ENCODE results near the gene ZNF385C.

The ZNF385C gene

DNA sequence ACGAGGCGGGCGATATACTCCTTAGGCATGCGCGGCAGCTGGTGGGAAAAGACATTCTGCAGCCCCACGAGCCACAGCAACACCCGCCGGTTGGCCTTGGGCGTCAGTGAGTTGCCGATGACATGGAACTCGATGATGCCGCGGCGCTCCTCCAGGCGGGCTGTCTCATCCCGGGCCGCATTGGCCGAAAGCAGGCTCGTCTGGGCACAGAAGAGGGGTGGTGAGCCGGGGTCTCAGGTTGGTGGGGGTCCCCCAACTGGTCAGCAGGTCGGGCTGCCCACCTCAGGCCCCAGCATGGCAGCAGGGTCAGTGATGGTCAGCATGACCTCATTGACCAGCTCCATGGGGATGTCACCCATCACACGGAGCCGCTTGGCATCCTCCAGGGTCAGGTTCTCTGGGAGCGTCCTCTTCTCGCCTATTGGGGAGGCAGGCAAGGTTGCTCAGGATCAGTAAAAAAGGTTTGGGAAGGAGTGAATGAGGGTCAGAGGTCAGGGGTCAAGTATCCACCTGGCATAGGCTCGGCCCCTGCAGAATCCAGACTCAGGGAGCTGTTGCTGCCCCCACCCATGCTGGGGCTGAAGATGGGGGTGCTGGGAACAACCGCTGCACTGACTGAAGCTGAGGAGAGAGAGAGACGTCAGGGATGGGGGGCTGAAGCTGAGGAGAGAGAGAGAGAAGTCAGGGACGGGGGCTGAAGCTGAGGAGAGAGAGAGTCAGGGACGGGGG is 19.3 kb upstream of the ZNF385C start:
- peaks cover 53% of the 10 kb centered on the region for H3K4me1 Mint-ChIP-seq
- H3K4me3 Mint-ChIP-seq: no peak overlapping the region
- H3K27ac Mint-ChIP-seq: peak overlapping the region; percentile 72
- H3K36me3 Mint-ChIP-seq: peaks cover 44% of the 10 kb centered on the region
- no peak for ATAC-seq
- H3K9me3 Mint-ChIP-seq: no peaks in the 10 kb centered on the region
- no peak for DNase-seq (ENCODE audit: low spot score in 2 of 2)

DNA sequence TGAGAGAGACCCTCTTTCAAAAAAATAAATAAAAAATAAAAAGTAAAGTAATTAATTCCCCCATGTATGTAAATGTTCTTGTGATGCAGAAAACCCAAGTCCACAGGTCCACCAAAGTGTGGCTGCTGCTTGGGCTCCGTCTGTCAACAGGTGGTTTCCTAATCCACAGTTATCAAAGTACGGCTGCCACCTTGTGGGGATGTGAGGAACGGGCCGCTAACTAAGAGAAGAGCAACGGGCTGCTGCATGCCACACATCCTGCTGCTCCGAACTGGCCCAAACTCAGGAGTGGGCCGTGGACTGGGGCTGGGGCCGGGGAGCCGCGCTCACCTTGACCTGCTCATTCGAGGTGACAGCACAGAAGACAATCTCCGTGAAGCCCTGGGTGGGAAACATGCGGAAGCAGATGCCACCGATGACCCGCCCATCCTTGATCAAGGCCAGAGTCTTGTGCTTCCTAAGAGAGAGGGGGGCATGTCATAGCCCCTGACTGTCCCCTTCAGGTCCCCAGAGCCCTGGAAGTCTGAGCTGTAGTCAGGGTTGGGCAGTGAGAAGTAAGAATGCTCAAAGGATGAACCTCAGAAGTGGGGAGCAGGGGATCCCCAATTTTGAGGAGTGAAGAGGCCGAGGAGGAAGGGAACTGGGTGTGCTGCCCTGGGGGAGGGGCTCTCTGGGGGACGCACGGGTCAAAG is 18.6 kb upstream of the ZNF385C start:
- no peaks in the 10 kb centered on the region for H3K9me3 Mint-ChIP-seq
- no peak overlapping the region for H3K27ac Mint-ChIP-seq
- ATAC-seq: peak; percentile 48
- peaks cover 44% of the 10 kb centered on the region for H3K36me3 Mint-ChIP-seq
- DNase-seq (ENCODE audit: low spot score in 2 of 2): peak; percentile 62 to 87
- peaks cover 58% of the 10 kb centered on the region for H3K4me1 Mint-ChIP-seq
- H3K4me3 Mint-ChIP-seq: no peak overlapping the region

DNA sequence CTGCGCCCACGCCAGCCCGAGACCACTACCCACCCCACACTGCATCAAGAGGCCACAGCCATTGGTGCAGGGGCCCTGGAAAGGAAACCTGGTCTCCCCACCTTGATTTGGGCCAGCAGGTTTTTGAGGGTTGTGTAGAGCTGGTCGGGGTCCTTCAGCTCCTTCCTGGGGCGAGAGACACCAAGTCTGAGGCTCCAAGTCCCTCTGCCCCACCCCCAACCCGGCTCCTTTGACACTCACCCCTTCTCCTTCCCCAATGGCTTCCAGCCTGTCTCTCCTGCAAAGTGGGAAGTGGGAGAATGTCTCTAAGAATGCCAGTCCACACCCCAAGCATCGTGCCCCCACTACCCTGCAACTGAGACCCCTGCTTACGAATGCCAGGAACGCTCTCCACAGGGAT is 15.8 kb upstream of the ZNF385C start:
- peaks cover 60% of the 10 kb centered on the region for H3K4me1 Mint-ChIP-seq
- H3K27ac Mint-ChIP-seq: peak overlapping the region; percentile 96
- peaks cover 43% of the 10 kb centered on the region for H3K36me3 Mint-ChIP-seq
- H3K4me3 Mint-ChIP-seq: no peak overlapping the region
- ATAC-seq (no peak), DNase-seq (ENCODE audit: low spot score in 2 of 2) (no peak)
- H3K9me3 Mint-ChIP-seq: no peaks in the 10 kb centered on the region

DNA sequence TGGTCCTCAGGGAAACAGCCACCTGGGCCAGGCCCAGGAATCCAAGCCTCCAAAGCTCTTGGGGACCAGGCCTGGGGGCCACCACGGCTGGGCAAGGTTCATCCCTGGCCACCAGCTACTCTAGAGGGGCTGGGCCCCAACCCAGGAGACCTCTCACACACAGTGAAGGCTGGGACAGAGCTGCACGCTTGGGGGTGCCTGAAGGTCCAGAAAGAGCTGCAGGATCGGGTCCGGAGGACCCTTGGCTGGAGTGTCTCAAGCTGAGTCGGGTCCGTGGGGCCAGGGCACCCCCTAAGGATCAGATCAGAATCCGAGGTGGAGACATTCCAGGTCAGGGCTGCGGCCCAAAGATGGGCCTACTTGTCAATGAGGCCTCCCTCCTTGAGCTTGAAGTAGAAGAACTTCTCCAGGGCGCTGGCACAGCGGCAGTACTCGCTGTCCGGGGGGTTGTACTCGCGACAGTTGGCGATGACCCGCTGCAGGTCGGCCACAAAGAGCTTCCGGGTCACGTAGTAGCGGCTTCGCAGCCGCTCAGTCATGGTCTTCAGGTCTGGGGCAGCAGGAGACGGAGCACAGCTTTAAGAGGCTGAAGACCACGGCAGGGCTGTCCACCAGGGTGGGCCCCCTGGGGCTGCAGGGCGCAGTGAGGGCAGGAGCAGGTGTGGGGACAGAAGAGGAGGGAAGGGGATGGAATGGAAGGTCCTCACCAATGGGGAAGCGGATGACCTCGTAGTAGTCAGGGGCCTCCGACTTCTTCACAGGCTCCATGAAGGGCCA is 15.2 kb upstream of the ZNF385C start:
- DNase-seq (ENCODE audit: low spot score in 2 of 2): no peak
- Mint-ChIP-seq H3K9me3 (no peaks in the 10 kb centered on the region), H3K27ac (peak overlapping the region; percentile 96), H3K36me3 (peaks cover 38% of the 10 kb centered on the region), H3K4me3 (no peak overlapping the region), H3K4me1 (peaks cover 56% of the 10 kb centered on the region)
- ATAC-seq: no peak

DNA sequence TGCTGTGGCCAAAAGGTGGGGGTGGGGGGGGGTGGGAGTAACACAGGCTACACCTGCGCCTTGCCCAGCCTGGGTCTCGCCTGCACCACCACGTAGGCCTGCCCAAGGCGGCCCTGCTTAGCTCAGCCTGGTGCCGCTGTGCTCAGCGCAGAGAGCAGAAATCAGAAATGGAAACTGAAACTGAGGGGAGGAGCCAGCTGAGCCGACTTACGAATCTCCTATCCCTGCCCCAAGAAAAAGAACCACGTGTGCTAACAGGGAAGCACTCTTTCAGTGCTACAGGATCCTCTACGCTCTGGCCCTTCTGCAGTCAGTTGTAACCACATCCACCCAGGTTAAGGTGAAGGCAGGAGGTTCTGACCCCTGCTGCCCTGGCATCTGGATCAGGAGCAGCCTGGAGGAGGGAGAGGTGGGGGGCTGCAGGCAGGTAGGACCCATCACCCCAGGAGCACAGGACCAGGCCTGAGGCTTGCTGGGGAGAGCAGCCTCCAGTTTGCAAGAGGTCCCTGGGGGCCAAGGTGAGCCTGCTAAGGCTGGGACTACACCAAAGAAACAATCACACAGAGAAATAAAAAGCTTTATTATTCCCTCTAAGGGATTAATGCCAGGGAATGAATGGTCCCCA is 14.4 kb upstream of the ZNF385C start, which contains the start of gene DHX58:
Gene DHX58, minus strand, starts transcription at position 163 of the 625 bp plus-strand sequence. CDS start 822 bp downstream, outside the sequence.
- H3K36me3 Mint-ChIP-seq: peaks cover 32% of the 10 kb centered on the region
- DNase-seq (ENCODE audit: low spot score in 2 of 2) (peak; percentile 49 to 84), ATAC-seq (peak; percentile 88)
- peak within 1 kb of the TSS; percentile 96 for H3K27ac Mint-ChIP-seq
- no peaks in the 10 kb centered on the region for H3K9me3 Mint-ChIP-seq
- H3K4me3 Mint-ChIP-seq: peak within 1 kb of the TSS; percentile 82
- H3K4me1 Mint-ChIP-seq: peaks cover 59% of the 10 kb centered on the region

DNA sequence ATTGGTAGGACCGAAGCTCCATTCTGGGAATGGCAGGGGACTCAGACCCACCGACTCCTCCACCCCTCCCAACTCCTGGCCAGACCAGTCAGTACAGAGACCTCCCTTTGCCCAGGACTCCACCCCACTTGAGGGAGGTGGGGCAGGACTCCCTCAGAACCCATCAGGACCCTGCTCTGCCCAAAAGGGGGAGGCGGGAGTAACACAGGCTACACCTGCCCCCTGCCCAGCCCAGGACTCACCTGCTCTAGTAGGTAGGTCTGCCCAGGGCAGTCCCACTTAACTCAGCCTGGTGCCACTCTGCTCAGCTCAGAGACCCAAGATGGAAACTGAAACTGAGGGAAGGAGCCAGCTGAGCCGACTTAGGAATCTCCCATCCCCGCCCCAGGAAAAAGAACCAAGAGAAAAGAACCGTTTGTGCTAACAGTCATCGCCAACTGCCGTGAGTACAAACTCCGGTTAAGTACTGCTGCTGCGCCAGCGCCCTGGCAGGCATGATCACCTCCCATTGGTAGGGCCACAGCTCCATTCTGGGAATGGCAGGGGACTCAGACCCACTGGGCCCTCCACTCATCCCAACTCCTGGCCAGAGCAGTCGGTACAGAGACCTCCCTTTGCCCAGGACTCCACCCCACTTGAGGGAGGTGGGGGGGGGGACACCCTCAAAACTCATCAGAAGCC is 13.7 kb upstream of the ZNF385C start:
- peak in 1 of 2 donors; percentile 70 for DNase-seq (ENCODE audit: low spot score in 2 of 2)
- peak; percentile 7 for ATAC-seq
- H3K4me3 Mint-ChIP-seq: peak overlapping the region; percentile 82
- peaks cover 27% of the 10 kb centered on the region for H3K36me3 Mint-ChIP-seq
- H3K27ac Mint-ChIP-seq: peak overlapping the region; percentile 96
- peaks cover 53% of the 10 kb centered on the region for H3K4me1 Mint-ChIP-seq
- no peaks in the 10 kb centered on the region for H3K9me3 Mint-ChIP-seq

DNA sequence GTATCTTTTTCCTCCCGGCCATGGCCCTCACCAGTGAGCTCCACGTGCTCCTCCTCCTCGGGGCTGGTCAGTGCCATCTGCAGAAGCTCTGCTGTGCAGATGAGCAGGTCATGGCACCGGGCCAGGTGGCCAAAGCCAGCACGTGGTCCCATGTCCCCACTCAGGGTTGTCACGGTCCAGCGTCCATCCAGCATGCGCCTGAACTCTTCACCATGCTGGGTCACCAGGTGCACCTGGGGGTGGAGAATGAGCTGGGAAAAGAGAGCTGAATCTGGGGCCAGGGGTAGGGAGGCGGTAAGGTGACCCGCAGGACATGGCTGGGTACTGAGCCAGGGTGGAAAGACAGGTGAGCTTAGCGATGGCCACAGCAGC is 13.0 kb upstream of the ZNF385C start:
- Mint-ChIP-seq H3K27ac (peak overlapping the region; percentile 96), H3K4me3 (peak overlapping the region; percentile 82), H3K4me1 (peaks cover 48% of the 10 kb centered on the region)

DNA sequence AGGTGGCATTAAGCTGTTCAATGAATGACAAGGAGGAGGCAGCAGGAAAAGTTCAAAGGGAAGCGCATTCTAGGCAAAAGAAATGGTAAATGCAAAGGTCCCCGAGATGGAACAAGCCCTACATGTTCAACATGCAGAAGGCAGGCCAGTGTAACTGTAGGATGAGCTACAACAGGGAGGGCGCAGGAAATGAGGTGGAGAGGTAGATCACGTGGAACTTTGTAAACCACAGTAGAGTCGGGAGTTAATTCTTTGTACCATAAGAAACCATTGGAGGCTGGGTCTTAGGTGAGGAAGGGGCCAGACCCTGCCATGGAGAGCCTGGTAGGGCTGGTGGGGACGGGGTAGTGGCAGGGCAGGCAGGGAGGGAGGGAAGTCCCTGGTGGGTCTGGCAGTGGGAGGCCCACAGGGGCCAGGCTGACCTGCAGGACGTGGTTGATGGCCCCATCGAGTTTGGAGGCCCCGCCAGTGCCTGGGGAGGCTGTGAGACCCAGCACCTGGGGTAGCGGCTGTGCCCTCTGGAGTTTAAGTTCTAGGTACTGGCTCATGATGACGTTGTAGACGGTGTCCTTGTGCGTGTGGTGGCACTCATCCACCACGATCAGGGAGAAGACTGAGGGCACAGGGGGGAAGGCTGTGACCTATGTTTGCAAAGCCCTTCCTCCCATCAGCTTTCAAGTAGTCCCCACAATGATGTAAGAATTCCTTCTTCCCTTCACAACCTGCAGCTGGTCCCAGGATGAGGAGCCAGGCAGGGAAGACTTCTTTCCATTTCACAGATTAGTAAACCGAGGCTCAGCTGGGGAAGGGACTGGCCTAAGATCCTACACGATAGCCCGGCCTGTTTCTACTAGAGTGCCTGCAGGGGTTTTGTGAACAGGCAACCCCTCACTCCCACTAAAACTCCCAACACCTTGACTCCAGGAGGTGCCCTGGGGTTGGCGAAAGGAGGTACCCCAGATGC is 12.3 kb upstream of the ZNF385C start:
- peaks cover 42% of the 10 kb centered on the region for H3K4me1 Mint-ChIP-seq
- H3K27ac Mint-ChIP-seq: peak overlapping the region; percentile 96
- H3K9me3 Mint-ChIP-seq: no peaks in the 10 kb centered on the region
- ATAC-seq (no peak), DNase-seq (ENCODE audit: low spot score in 2 of 2) (no peak)
- H3K36me3 Mint-ChIP-seq: peaks cover 22% of the 10 kb centered on the region
- peak overlapping the region; percentile 82 for H3K4me3 Mint-ChIP-seq

More for the DNA sequence above, 13.0 kb upstream of the ZNF385C start:
- Mint-ChIP-seq H3K36me3 (peaks cover 23% of the 10 kb centered on the region), H3K9me3 (no peaks in the 10 kb centered on the region)
- DNase-seq (ENCODE audit: low spot score in 2 of 2): no peak
- no peak for ATAC-seq

DNA sequence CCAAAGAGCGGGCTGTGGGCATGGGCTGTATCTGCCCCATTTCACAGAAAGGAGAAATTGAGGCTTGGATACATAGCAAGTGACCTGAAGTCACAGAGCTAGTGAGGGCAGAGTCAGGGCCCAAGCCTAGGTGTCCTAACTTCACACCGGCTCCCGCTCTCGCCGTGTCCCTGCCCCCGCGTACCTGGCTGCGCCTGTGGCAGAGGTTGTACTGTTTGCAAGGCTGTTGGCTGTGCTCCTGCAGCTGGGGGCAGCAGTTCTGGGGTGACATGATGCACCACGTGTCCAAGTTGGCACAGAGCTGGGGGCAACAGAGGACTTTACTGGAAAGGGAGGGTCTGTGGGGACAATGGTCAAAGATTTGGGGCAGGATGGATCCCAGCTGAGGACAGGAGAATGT is 10.8 kb upstream of the ZNF385C start:
- Mint-ChIP-seq H3K4me3 (no peak overlapping the region), H3K9me3 (no peaks in the 10 kb centered on the region), H3K36me3 (peaks cover 10% of the 10 kb centered on the region), H3K4me1 (peaks cover 40% of the 10 kb centered on the region), H3K27ac (no peak overlapping the region)
- no peak for DNase-seq (ENCODE audit: low spot score in 2 of 2)
- no peak for ATAC-seq

DNA sequence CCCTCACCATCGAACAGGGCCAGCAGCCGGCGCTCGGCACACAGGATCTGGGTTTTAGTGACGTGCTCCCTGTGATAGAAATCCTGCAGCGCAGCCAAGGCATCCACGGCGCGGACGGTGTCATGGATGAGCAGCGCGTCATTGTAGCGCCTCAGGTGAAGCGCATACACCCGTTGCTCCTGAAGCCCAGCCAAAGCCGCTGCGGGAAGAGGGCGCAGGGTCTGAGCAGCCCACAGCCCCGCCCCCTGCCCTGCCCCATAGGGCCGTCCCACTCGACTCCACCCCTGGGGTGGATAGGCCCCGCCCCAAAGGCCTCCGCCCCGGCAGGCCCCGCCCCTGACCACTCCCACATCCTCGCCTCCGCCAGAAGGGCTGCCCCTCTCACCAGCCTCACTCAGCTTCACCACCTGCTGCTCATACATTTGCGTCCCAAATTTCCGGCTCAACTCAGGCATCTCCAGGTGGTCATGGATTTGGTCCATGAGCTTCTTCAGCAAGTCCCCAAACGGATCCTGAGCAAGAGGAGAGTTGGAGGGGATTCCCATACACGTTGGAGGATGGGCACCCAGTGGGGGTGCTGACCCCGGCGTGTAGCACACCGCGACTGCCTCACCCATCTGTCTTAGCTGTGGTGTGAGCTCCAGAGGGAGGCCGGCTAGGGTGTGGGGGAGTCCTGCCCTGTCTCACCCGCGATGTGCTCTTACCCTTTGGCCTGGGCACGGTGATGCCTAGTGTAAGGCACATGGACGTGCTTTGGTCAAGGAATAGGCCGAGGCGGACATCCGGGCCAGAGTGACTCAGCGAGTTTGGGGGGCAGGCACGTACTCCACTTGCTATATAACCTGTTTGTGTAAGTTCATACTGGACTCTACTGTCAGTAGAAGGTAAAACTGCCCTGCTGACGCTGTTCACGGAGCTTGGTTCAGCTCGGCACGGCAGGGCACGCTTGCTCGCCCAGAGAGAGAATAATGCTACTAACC is 9.6 kb upstream of the ZNF385C start:
- H3K36me3 Mint-ChIP-seq: peaks cover 10% of the 10 kb centered on the region
- H3K9me3 Mint-ChIP-seq: no peaks in the 10 kb centered on the region
- peak; percentile 83 to 93 for DNase-seq (ENCODE audit: low spot score in 2 of 2)
- peak overlapping the region; percentile 52 for H3K27ac Mint-ChIP-seq
- ATAC-seq: peak; percentile 85
- H3K4me3 Mint-ChIP-seq: peak overlapping the region; percentile 33
- peaks cover 39% of the 10 kb centered on the region for H3K4me1 Mint-ChIP-seq

DNA sequence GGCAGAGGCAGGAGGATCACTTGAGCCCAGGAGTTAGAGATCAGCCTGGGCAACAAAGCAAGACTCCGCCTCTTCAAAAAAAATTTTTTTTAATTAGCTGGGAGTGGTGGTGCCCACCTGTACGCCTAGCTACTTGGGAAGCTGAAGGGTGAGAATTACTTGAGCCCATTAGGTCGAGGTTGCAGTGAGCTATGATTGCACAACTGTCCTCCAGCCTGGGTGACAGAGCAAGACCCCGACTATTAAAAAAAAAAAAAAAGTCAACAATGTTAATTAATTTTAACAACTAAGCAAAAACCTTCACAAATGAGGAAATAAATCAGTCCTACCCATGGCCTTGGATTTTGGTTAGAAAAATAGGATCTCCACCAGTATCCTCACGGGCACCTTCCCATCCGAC is 8.9 kb upstream of the ZNF385C start:
- H3K4me1 Mint-ChIP-seq: peaks cover 32% of the 10 kb centered on the region
- no peak for ATAC-seq
- no peaks in the 10 kb centered on the region for H3K9me3 Mint-ChIP-seq
- peak overlapping the region; percentile 33 for H3K4me3 Mint-ChIP-seq
- no peak for DNase-seq (ENCODE audit: low spot score in 2 of 2)
- peaks cover 10% of the 10 kb centered on the region for H3K36me3 Mint-ChIP-seq
- H3K27ac Mint-ChIP-seq: no peak overlapping the region

DNA sequence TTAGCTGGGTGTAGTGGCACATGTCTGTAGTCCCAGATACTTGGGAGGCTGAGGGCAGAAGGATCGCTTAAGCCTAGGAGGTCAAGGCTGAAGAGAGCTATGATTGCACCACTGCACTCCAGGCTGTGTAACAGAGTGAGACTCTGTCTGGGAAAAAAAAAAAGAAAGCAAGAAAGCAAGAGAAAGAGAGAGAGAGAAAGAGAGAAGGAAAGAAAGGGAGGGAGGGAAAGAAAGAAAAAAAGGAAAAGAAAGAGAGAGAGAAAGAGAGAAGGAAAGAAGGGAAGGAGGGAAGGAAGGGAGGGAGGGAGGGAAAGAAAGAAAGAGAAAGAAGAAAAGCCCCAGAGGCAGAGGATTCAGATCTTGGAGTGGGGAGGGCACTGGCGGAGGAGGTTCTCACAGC is 7.7 kb upstream of the ZNF385C start:
- ATAC-seq: no peak
- H3K9me3 Mint-ChIP-seq: no peaks in the 10 kb centered on the region
- H3K4me1 Mint-ChIP-seq: peaks cover 22% of the 10 kb centered on the region
- H3K4me3 Mint-ChIP-seq: no peak overlapping the region
- H3K36me3 Mint-ChIP-seq: peaks cover 10% of the 10 kb centered on the region
- peak overlapping the region; percentile 77 for H3K27ac Mint-ChIP-seq
- DNase-seq (ENCODE audit: low spot score in 2 of 2): no peak

DNA sequence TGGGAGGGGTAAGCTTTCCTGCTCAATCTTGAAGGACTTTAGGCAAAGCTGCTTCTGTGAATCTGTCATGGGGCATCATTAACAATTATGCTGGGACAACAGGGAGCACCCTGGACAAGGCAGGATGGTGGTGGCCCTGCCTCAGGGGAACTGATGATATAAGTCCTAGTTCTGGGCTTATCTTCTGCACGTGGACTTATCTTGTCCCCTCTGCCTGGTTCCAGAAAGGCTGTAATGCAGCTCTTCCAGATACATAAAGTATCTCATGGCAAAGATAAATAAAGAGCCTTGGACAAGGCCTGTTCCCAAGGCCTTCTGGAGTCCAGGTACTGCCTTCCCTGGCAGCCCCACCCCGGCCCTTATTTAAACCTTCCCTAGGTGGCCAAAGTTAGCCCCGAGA is 6.0 kb upstream of the ZNF385C start:
- DNase-seq (ENCODE audit: low spot score in 2 of 2): no peak
- Mint-ChIP-seq H3K36me3 (peaks cover 10% of the 10 kb centered on the region), H3K9me3 (no peaks in the 10 kb centered on the region), H3K4me1 (peaks cover 11% of the 10 kb centered on the region), H3K4me3 (no peak overlapping the region), H3K27ac (no peak overlapping the region)
- no peak for ATAC-seq

Data from stimulated activated effector memory CD8-positive, alpha-beta T cell treated with anti-CD3 and anti-CD28 coated beads, Interleukin-12 subunit alpha, Interleukin-12 subunit beta, amount 100 ng/mL, for 72 hours (primary cell).